OCI-M2 (cell line): ENCODE results near the gene GAS2L1.

Experiments
- DNase-seq: peaks from one replicate; lab custom pipeline; 2025; ENCODE audit not compliant: unreplicated experiment; lab: John Stamatoyannopoulos, UW

Gene GAS2L1

DNA sequence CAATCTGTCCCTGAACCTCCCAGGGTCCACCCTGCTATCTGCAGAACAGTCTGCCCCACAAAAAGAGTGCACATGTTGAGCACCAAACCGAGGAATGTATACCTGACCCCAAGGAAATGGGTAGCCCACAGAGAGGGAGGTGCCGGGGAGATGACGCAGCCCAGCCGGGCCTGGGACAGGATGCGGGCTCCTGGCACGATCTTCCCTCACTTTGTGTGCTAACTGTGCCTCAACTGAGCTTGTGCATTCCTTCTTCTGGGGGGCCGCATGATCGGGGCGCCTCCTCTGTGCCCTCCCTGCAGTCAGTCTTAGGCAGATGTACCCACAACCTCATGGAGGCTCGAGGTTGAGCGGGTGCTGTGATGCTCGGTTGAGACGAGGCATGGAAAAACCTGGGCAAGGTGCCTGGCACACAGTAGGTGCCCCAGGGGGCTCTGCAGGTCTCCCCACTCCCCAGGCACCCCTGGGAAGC, 2.4 kb downstream of the GAS2L1 start:
- no peak for DNase-seq

DNA sequence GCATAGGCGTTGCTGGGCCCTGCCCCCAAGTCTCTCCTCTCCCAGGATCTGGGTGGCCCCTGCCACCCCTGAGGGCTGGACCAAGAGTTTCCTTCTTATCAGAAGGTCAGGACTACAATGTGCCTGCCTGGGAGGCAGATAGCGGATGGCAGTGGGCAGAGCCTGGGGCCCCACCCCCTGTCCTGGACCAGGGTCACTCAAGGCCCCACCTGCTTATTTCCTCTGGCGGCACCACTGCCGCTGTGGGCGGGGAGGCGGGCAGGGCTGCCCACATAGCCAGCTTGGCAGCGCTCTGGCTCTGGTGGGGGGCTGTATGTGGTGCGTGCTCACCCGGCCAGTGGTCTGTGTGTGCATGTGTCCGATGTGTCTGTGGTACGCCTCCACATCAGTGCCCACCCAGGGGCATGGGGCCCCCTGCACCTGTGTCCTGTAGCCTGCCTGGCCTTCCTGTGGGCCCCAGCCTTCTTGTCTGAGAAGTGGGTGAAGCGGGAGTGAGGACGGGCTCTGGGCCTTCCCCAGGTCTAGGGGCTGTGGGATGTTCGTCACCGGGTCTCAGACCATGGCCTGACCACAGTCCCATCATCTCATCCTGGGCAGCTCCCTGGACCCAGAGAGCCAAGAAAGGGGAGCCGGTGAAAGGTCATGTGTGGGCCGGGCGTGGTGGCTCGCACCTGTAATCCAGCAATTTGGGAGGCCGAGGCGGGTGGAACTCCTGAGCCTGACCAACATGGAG, 3.0 kb downstream of the GAS2L1 start:
- DNase-seq: no peak

DNA sequence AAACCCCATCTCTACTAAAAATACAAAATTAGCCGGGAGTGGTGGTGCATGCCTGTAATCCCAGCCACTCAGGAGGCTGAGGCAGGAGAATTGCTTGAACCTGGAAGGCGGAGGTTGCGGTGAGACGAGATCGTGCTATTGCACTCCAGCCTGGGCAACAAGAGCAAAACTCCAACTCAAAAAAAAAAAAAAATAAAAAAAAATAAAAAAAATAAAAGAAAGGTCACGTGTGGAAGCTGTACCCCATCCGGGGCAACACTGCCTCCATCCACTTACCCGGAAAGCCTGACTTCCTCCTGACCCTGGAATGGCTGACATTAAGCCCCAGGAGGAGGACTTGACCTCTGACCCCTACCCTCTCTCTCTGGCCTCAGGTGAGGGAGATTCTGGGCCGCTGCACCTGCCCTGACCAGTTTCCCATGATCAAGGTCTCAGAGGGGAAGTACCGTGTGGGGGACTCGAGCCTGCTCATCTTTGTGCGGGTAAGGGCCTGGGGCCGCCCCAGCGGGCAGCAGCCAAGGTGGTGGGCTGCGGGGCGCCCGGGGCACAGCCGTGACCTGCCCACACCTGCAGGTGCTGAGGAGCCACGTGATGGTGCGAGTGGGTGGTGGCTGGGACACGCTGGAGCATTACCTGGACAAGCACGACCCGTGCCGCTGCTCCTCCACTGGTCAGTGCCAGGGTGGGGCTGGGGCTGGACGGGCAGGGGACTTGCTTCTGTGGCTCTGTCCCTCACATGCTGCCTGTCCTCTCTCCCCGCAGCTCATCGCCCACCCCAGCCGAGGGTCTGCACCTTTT, 3.8 kb downstream of the GAS2L1 start:
- DNase-seq: no peak

DNA sequence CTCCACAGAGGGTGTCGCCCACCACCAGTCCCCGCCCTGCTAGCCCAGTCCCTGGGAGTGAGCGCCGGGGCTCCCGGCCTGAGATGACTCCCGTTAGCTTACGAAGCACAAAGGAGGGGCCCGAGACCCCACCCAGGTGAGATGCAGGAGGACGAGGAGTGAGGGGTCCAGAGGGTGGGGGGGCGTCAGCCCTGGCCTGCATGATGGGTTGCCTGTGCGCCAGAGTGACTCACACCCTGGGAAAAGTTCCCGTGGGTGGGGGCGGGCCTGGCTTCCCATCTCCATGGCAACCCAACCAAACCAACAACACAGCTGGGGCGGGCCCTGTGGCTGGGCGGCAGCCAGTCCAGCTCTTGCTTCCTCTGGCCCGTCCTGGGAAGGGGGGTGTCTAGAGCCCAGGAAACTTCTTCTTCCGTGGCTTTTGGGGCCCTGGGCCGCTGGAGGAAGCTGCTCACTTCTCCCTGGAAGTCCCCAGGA, 4.5 kb downstream of the GAS2L1 start:
- DNase-seq: no peak

DNA sequence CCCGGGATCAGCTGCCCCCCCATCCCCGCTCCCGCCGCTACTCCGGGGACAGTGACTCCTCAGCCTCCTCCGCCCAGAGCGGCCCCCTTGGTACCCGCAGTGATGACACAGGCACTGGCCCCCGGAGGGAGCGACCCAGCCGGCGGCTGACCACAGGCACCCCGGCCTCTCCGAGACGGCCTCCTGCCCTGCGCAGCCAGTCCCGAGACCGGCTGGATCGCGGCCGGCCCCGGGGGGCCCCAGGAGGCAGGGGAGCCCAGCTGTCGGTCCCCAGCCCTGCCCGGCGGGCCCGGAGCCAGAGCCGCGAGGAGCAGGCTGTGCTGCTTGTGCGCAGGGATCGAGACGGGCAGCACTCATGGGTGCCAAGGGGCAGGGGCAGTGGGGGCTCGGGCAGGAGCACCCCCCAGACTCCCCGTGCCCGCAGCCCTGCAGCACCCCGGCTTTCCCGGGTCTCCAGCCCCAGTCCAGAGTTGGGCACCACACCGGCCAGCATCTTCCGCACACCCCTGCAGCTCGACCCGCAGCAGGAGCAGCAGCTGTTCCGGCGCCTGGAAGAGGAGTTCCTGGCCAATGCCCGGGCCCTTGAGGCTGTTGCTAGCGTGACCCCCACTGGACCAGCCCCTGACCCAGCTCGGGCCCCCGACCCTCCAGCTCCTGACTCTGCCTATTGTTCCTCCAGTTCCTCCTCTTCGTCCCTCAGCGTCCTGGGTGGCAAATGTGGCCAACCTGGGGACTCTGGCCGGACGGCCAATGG, 5.2 kb downstream of the GAS2L1 start:
- no peak for DNase-seq

DNA sequence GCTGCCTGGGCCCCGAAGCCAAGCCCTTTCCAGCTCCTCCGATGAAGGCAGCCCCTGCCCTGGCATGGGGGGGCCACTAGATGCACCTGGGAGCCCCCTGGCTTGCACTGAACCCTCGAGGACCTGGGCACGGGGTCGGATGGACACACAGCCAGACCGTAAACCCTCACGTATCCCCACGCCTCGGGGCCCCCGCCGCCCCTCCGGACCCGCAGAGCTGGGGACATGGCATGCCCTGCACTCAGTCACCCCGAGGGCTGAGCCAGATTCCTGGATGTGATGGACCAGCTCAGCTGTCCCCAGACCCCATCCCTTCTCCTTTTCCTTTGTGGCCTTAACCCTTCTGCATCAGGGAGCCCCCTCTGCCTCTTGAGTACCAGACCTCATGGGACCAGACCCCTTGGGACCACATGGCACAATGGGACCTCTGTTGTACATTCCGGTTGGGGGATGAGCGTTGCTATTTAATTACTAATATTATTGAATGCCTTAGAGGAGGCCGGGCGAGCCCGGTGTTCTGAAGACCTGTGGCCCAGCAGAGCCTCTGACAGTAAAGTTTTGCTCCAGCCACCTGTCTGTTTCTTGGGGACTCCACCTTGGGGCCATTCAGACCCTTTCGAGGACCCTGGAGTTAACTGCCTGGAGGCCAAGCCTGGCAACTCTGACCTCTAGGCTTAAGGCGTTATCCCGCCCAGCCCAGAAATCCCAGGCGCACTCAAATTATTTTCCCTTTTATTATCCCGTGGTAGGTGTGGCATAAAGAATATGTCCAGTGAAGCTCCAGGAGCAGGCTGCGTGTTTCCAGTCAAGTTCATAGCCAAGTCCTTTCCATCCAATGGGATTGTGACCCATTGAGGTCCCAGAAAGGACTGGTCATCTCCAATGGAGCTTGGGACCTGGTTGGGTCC, 6.0 kb downstream of the GAS2L1 start:
- no peak for DNase-seq

DNA sequence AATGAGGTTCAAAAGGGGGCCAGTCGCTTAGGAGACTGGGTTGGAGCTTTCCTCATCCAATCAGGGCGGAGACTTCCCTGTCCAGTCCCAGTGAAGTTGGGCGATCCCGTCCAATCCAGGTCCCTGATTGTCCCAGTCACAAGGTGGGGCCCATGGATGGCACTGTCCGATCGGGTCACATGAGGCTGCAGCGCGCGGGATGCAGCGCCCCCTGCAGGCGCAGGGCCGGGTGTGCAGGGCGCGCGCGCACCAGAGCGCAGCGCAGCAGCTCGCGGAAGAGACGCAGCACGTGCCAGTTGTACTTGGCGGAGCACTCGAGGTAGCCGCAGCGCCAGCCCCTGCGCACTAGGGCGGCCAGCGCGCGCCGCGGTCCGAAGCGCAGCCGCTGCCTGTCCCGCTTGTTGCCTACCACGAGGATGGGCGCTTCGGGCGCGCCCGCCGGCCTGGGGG, 6.7 kb downstream of the GAS2L1 start:
- no peak for DNase-seq

DNA sequence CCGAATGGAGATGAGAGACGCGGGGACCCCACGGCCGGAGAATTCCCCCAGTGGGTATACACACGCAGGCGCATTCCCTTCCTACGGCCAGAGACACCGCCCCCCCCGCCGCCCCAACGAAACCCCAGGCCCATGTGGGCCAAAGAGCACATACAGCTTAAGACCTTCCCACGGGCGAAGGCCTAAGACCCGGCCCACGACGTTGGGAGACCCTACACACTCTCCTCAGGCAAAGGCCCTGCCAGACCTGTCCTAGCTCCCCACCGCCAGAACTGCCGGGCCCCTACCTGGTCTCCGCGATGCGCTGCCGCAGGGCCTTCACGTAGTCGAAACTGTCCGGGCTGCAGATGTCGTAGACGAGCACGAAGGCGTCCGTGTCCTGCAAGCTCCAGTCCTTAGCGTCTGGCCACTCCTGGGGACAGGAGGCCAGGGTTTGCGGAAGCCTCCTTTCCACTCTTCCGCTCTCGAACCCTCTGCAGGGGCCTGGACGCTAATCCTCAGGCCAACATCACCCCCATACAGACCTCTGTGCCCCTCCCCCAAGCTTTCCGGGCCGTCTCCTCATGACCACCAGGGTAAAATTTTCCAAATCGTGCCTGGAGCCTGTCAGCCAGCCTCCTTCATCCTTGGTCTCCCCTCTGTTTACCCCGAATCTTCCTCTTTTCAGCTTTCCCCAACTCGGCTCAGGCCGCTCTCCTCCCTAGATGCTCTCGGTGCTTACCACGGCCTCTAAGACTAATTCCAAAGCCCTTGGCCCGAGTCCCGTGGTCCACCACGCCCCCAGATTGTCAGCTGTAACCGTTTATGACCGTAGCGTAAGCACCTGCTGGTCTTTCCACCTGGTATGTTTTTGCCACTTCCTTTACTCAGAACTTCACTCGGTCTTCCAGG, 7.4 kb downstream of the GAS2L1 start:
- DNase-seq: no peak

DNA sequence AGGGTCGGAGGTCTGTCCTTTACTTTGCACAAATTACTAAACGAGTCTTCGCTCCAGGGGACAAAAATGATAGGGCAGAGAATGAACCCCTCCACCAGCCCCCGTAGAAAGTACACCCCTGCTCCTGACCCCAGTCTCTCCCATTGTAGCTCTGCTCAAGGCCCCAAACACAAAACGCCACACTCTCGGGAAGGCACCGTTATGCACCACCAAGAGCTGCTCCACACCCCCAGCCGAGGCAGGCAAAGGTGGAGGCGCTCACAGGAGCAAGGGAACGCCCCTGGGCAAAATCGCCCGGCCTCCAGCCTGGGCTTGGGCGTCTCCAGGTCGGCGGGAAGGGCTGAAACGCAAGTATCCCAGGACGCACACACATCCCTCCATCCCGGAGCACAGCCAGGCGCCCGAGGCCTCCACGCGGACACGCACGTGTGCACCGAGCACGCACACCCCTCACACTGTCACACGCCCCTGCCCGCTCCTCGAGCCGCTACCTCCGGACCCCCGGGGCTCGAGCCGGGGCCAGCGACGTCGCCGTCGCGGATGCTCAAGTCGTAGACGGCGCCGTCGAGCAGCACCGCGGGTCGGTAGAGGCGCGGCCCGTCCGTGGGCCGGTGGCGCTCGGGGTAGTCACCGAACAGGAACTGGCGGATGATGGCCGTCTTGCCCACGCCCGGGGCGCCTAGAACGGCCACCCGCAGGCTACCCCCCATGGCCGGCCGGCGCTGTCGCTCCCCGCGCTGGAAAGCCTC, 8.3 kb downstream of the GAS2L1 start:
- DNase-seq: no peak

DNA sequence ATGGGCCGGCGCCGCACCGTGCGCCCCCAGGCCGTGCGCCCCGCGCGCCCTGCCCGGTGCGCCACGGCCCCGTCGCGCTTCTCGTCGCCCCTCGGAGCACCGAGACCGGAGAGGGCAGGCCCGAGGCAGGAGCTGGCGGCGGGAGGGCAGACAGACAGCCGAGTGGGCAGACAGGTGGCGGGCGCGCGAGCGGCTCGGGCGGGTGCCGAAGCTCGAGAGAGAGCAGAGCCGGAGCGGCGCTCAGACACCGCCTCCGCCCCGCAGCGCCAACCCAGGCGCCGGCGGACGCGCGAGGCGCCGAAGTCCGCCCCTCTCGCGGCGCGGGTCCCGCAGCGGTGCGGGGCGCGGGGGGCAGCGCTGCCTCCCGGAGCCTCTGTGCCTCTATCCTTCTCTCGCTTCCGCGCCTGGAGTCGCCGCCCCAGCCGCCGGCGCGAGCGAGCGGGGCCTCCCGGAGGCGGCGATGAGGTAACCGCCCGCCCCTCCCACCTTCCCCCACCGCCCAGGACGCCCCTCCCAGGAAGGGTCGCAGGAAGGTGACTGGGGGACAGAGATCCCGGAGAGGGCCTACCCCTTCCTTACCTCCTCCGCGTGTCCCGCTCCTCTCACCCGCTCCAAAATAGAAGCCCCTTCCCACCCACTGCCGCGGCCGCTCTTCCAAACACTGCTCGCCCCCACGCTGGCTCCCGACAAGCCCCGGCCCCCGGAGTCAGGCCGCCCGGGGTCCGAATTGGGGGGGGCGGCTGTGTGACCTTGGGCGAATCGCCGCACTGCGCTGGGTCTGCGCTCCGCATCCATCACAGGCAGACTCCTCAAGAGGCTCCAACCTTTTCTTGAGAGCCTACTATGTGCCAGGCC, 9.1 kb downstream of the GAS2L1 start, which contains the start of gene RASL10A:
Gene RASL10A, minus strand, starts transcription at position 412 of the 855 bp plus-strand sequence. CDS start 451 bp downstream, outside the sequence.
- no peak for DNase-seq

DNA sequence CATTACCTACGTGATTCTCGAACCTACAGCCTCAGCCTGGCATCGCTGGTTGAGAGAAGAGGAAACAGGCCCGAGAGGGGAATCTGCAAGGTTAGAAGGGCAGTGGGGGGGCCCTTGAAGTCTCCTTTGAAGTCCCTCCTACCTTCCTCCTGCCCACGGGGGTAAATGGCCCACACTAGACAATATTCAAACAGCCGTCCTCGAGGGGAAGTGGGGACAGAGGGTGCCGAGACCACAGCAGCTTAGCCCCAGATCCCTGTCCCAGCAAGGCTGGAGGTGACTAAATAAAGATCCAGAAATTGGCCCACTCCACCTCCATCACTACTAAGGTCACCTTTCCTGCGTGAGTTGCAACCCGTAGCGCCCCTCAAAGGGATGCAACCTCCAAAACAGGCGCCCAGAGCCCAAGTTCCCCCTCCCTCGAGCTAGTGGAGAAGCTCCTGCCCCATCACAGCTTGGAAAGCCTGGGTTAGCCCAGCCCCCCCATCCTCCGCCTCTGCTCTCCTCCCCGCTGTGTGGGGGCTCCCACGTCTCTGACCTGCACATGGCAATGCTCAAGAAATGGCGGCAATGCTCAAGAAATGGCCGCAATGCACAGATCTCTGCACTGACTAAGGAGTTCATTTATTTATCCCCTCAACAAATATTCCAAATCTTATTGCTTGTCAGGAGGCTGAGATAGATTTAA, 9.8 kb downstream of the GAS2L1 start:
- DNase-seq: no peak

DNA sequence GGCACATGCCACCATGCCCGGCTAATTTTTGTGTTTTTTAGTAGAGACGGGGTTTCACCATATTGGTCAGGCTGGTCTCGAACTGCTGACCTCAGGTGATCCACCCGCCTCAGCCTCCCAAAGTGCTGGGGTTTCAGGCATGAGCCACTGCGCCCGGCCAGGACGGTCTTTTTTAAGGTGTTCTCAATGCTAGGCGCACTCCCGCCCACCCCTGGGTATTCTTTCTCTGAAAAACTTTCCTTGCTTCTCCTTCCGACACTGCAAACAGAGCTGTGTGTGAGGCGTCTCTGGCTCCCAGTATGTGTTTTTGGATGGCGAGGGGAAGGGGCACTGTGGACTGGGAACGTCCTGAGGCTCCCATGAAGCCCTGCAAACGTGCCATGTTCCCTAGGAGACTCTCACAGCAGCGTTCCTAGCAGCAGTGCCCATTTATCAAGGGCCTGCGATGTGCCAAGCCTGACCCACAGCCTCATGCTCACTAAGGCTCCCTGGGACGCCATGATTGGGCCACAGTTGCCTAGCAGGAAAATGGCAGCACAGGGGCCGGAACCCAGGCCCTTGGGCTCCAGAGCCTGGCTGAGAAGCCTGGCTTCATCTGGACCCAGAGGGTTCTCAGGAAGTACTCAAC, 11.5 kb downstream of the GAS2L1 start:
- DNase-seq: no peak

DNA sequence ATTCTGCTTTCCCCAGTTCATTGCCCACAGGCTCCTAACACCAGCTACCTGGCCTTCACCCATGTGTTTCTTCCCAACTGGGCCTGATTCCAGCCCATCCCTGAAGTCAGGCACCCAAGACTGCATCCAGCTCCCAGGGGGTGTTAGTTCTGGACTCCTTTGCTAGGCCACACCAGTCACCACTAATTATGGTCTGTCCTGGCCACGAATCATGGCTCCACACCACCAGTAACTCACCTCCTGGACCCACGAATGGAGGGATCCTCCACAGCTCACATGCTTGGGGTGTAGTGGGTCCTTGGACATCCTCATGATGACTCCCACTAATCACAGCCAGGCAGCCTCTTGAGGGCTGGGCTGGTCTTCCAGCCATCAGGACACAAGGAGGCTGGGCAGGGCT, 12.6 kb downstream of the GAS2L1 start:
- no peak for DNase-seq

DNA sequence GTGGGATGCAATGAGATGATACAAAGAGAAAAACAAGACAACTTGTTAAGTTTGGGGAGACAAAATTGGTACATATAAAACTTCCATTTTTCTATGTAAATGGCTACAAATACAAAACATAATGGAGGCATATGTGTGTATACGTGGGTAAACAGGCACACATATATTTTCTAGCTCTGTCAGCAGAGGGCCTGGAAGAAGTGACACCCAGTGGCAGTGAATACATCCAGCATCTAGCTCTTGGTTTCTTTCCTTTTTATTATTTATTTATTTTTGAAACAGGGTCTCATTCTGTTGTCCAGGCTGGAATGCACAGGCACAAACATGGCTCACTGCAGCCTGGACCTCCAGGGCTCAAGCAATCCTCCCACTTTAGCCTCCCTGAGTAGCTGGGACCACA, 14.1 kb downstream of the GAS2L1 start:
- DNase-seq: no peak

DNA sequence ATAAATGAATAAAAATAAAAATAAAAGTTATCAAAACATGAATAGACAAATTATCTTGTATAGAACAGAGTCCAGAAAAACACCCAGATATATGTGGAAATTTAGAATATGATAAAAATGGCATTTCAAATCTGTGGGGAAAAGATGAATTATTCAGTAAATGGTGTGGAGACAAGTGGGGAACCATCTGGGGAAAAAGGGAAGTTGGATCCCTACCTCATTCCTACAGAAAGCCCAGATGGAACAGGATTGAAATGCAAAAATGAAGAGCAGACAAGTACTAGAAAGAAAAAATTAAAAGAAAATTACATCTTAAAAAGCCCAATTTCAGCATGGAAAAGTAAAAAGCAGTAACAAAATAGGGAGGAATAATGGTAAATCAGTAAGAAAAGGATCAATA, 17.2 kb downstream of the GAS2L1 start:
- no peak for DNase-seq

DNA sequence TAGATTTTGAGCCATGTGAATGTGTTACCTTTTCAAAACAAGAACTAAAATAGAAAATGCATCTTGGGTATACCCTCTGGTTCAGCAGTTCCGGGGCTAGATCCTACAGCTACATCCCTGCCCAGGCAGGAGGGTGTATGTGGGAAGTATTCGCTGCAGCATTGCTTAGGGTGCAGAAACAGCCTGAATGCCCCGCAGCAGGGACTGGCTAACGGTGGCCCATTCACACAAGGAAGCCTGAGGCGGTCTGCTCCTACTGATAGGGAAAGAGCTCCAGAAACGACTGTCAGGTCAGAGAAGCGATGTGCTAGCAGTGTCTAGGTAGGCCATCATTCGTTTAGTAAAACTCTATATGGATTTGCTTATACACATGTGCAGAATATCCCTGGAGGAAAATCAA, 18.9 kb downstream of the GAS2L1 start:
- no peak for DNase-seq
